HepG2 (cell line): Measurements from ENCODE around the gene ARPC1B. TPM values are rescaled to one million over a fixed set of nuclear protein-coding genes. Genes with fewer than 3 reads are reported as not detected.

Experiments
- AGO2 ChIP-seq: fragments of 200-400 bp; formaldehyde crosslinking; optimal IDR thresholded peaks from 2 replicates; pipeline ENCODE3; 2017; ENCODE audit warnings: mild to moderate bottlenecking, low read depth, low read length, moderate library complexity
- ATF4 ChIP-seq, 2 experiments: fragments of 450-650 bp in 1 of 2; sonication (generic) in 1 of 2; formaldehyde crosslinking; IDR thresholded peaks; 2 replicates each; pipeline versions ENCODE4 v1.5.0 to v1.8.0; 2020 to 2022; ENCODE audit warnings: mild to moderate bottlenecking in 1 of 2, missing genetic modification reagents in 1 of 2
- GLI4 ChIP-seq: sonication (generic); formaldehyde crosslinking; IDR thresholded peaks from 2 replicates; pipeline ENCODE4 v1.5.1; 2020; ENCODE audit warnings: missing genetic modification reagents, mild to moderate bottlenecking, moderate library complexity, borderline replicate concordance
- HES4 ChIP-seq: sonication (generic); formaldehyde crosslinking; IDR thresholded peaks from 2 replicates; pipeline ENCODE4 v1.9.0; 2021; ENCODE audit warnings: mild to moderate bottlenecking, missing genetic modification reagents, borderline replicate concordance
- MYC ChIP-seq: sonication (generic); formaldehyde crosslinking; IDR thresholded peaks from 2 replicates; pipeline ENCODE4 v1.9.0; 2021; ENCODE audit warnings: missing genetic modification reagents, borderline replicate concordance
- NR1H2 ChIP-seq: sonication (generic); formaldehyde crosslinking; IDR thresholded peaks from 2 replicates; pipeline ENCODE4 v1.8.1; 2022; ENCODE audit warnings: low read depth, missing genetic modification reagents, borderline replicate concordance
- RFX1 ChIP-seq: fragments of 450-650 bp; IDR thresholded peaks from 2 replicates; pipeline ENCODE4 v1.6.1; 2017
- RFX5 ChIP-seq: IDR thresholded peaks from 2 replicates; pipeline ENCODE4 v1.6.1; 2011; ENCODE audit warnings: low read depth, low read length, improper control_type of control experiment
- SAP130 ChIP-seq: IDR thresholded peaks from 2 replicates; pipeline ENCODE4 v1.6.1; 2016; ENCODE audit warnings: low read depth
- SMAD1 ChIP-seq: sonication (generic); formaldehyde crosslinking; IDR thresholded peaks from 2 replicates; pipeline ENCODE4 v1.4.0; 2020; ENCODE audit warnings: missing genetic modification reagents, low read depth, mild to moderate bottlenecking, borderline replicate concordance
- SOX5 ChIP-seq: IDR thresholded peaks from 2 replicates; pipeline ENCODE4 v1.6.1; 2016; ENCODE audit warnings: borderline replicate concordance
- SUZ12 ChIP-seq: fragments of 150-350 bp; IDR thresholded peaks from 2 replicates; pipeline ENCODE4 v1.6.1; 2014; ENCODE audit warnings: low read depth, low read length
- TOE1 ChIP-seq: sonication (generic); formaldehyde crosslinking; IDR thresholded peaks from 2 replicates; pipeline ENCODE4 v1.4.0; 2020; ENCODE audit warnings: mild to moderate bottlenecking, missing genetic modification reagents
- WIZ ChIP-seq: sonication (generic); formaldehyde crosslinking; IDR thresholded peaks from 2 replicates; pipeline ENCODE4 v1.5.1; 2020; ENCODE audit warnings: mild to moderate bottlenecking, missing genetic modification reagents
- YEATS4 ChIP-seq: sonication (generic); formaldehyde crosslinking; IDR thresholded peaks from 2 replicates; pipeline ENCODE4 v1.4.0; 2020; ENCODE audit warnings: missing genetic modification reagents, borderline replicate concordance
- ZBTB20 ChIP-seq: sonication (generic); formaldehyde crosslinking; IDR thresholded peaks from 2 replicates; pipeline ENCODE4 v1.8.1; 2023; ENCODE audit warnings: missing genetic modification reagents, low read depth, mild to moderate bottlenecking, borderline replicate concordance
- ZBTB44 ChIP-seq: sonication (generic); formaldehyde crosslinking; IDR thresholded peaks from 2 replicates; pipeline ENCODE4 v1.4.0; 2020; ENCODE audit warnings: missing genetic modification reagents
- ZFP82 ChIP-seq: sonication (generic); formaldehyde crosslinking; IDR thresholded peaks from 2 replicates; pipeline ENCODE4 v1.5.1; 2020; ENCODE audit warnings: mild to moderate bottlenecking, missing genetic modification reagents, borderline replicate concordance
- ZNF33B ChIP-seq: sonication (generic); formaldehyde crosslinking; IDR thresholded peaks from 2 replicates; pipeline ENCODE4 v1.5.1; 2020; ENCODE audit warnings: mild to moderate bottlenecking, missing genetic modification reagents
- ZNF354B ChIP-seq: sonication (generic); formaldehyde crosslinking; IDR thresholded peaks from 2 replicates; pipeline ENCODE4 v1.8.0; 2022; ENCODE audit warnings: mild to moderate bottlenecking, missing genetic modification reagents
- polyA plus RNA-seq, 8 experiments: library from polyadenylated mRNA; depleted of rRNA in 3 of 8; stranded (reverse) in 7 of 8; unstranded in 1 of 8; fragments of >200 nt; fragmentation: Illumina TruSeq in 4 of 8; extraction: Trizol in 4 of 8; gene quantifications; 2 replicates each; pipeline versions ENCODE4 v1.2.1 to v1.2.3, GENCODE V29; 2011 to 2016; ENCODE audit warnings: low read depth in 4 of 8, missing spikeins in 1 of 8, mixed read lengths in 1 of 8; ENCODE audit not compliant: insufficient read depth in 1 of 8
- total RNA-seq, 5 experiments: library from RNA; depleted of rRNA; stranded (reverse); fragments of >200 nt; fragmentation: Illumina TruSeq; extraction: Trizol; gene quantifications; 2 replicates each; pipeline ENCODE4 v1.2.3, GENCODE V29; 2016; ENCODE audit warnings: low read depth in 1 of 5
- TF ChIP-seq, protein P1 (sequence below): IDR thresholded peaks from 2 replicates; pipeline ENCODE4 v1.6.1; 2012; ENCODE audit warnings: low read length, improper control_type of control experiment
- TF ChIP-seq, protein P2 (sequence below): sonication (generic); formaldehyde crosslinking; IDR thresholded peaks from 2 replicates; pipeline ENCODE4 v1.9.0; 2021; ENCODE audit warnings: missing genetic modification reagents, borderline replicate concordance

Gene ARPC1B
- total and polyA plus RNA-seq, 2 of the 13 experiments (the other 11 are each of a cell fraction or from before 2014, with no cell fraction given) = 72.9 to 89.1 TPM

DNA sequence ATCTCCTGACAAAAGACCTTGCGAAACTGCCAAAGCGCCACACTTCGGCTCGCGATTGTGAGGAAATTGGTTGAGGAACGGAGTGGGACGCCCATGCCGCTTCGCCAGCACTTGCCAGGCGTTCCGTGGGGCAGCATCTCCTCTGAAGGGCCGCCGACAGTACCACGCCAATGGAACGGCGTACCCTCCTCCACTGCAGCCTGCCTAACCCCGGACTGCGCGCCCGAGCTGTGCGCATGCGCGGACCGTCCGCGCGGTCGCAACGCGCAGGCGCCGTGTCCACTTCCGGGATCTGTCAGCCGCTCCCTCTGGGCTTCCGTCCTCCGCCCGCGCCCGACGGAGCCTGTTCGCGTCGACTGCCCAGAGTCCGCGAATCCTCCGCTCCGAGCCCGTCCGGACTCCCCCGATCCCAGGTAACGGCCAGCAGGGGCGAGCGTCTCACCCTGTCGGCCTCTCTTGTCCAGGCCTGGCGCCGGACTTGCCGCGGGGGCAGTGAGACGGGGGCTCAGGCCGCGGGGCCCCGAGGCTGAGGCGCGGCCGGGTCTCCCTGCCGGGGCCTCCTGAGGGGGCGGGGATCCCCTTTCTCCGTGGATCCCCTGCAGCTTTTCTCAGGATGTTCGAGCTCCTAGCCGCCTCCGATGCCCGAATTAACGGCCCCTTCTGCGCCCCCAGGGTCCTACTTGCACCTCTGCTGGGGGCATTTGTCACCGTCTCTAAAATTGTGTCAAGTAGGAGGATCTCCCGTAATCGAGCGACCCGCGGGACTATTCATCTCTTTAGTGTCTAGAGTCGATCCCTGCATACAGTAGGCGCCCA is 48.7 kb upstream of the ARPC1B start, which contains the start of gene ARPC1A (continued):
- TF ChIP-seq, protein P1, sequence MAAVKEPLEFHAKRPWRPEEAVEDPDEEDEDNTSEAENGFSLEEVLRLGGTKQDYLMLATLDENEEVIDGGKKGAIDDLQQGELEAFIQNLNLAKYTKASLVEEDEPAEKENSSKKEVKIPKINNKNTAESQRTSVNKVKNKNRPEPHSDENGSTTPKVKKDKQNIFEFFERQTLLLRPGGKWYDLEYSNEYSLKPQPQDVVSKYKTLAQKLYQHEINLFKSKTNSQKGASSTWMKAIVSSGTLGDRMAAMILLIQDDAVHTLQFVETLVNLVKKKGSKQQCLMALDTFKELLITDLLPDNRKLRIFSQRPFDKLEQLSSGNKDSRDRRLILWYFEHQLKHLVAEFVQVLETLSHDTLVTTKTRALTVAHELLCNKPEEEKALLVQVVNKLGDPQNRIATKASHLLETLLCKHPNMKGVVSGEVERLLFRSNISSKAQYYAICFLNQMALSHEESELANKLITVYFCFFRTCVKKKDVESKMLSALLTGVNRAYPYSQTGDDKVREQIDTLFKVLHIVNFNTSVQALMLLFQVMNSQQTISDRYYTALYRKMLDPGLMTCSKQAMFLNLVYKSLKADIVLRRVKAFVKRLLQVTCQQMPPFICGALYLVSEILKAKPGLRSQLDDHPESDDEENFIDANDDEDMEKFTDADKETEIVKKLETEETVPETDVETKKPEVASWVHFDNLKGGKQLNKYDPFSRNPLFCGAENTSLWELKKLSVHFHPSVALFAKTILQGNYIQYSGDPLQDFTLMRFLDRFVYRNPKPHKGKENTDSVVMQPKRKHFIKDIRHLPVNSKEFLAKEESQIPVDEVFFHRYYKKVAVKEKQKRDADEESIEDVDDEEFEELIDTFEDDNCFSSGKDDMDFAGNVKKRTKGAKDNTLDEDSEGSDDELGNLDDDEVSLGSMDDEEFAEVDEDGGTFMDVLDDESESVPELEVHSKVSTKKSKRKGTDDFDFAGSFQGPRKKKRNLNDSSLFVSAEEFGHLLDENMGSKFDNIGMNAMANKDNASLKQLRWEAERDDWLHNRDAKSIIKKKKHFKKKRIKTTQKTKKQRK = no peak
- TF ChIP-seq AGO2 (no peak), ZNF354B (CRISPR knock-in tag) (no peak), WIZ (CRISPR knock-in tag) (peak; percentile 44; the same call in 1 of the 2 replicates), MYC (CRISPR knock-in tag) (peak; percentile 94), RFX1 (no peak), ZFP82 (peak; percentile 39; the same call in 1 of the 2 replicates), ZNF33B (CRISPR knock-in tag) (peak; percentile 83), ATF4 (CRISPR knock-in tag; IDR thresholded peaks at IDR 0.05) (no peak), GLI4 (CRISPR knock-in tag) (peak; percentile 82; the same call in 1 of the 2 replicates), SOX5 (CRISPR knock-in tag) (no peak; the same call in 1 of the 2 replicates), NR1H2 (CRISPR knock-in tag) (no peak), TOE1 (no peak), HES4 (CRISPR knock-in tag) (no peak), SUZ12 (no peak), ZBTB20 (no peak), YEATS4 (CRISPR knock-in tag) (peak; percentile 95), SMAD1 (CRISPR knock-in tag) (peak; percentile 79; the same call in 1 of the 2 replicates), SAP130 (peak; percentile 96), ZBTB44 (CRISPR knock-in tag) (0 out of 2 replicates have a peak, but pooled peaks have one; percentile 38), RFX5 (peak; percentile 19; the same call in 1 of the 2 replicates)
- TF ChIP-seq, protein P2, sequence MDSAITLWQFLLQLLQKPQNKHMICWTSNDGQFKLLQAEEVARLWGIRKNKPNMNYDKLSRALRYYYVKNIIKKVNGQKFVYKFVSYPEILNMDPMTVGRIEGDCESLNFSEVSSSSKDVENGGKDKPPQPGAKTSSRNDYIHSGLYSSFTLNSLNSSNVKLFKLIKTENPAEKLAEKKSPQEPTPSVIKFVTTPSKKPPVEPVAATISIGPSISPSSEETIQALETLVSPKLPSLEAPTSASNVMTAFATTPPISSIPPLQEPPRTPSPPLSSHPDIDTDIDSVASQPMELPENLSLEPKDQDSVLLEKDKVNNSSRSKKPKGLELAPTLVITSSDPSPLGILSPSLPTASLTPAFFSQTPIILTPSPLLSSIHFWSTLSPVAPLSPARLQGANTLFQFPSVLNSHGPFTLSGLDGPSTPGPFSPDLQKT (CRISPR knock-in tag) = peak; percentile 75; the same call in 1 of the 2 replicates
